Measurements from ENCODE around the gene MINPP1. TPM values are rescaled to one million over a fixed set of nuclear protein-coding genes. Genes with fewer than 3 reads are reported as not detected.

The MINPP1 gene
- total RNA-seq, 1 experiment from 2014 or later = 12.3 TPM

DNA sequence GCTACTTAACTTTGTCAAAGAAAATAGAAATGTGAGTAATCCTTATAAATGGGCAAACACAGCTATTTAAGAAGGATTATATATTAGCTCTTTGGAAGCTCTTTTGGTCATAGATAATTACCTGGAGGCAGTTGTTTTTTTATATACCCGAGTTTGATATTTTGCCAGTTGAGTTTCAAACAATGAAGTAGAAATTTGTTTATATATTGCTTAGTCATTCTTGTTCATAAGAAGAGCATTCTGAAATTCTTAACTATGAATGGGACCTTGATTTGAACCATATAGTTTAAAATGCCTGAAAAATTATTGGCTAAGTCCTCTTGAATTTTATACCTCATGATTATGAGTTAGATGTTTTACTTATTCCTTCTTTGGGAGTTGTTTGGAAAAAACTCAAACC lies 36.4 kb downstream of the MINPP1 start:
- TF ChIP-seq CTCF (IDR thresholded peaks at IDR 0.05; ENCODE audit: unreplicated experiment) = no peak
- H3K9me3 Mint-ChIP-seq (ENCODE audit: unreplicated experiment) = peaks cover 8% of the 10 kb centered on the region
- intact Hi-C loops (cut with micrococcal nuclease) = no loop called here
- H3K27ac Mint-ChIP-seq (ENCODE audit: low read depth, unreplicated experiment) = no peak overlapping the region
- H3K4me3 Mint-ChIP-seq (ENCODE audit: unreplicated experiment) = no peak overlapping the region
- no peaks in the 10 kb centered on the region for H3K27me3 Mint-ChIP-seq (ENCODE audit: insufficient read depth, unreplicated experiment)
- H3K4me1 Mint-ChIP-seq (ENCODE audit: insufficient read depth, unreplicated experiment) = peaks cover 11% of the 10 kb centered on the region
- BruUV-seq (replicated peaks) = no TSS peak
- CTCF ChIA-PET = interaction anchor here (0.6 to 1.4 kb wide), 3 partner anchors 35 to 193 kb away, joined by 3 read pairs; no protein-coding TSS in a partner anchor
- peak; percentile 44 for DNase-seq (ENCODE audit: unreplicated experiment)
- H3K36me3 Mint-ChIP-seq (ENCODE audit: insufficient read depth, unreplicated experiment) = peaks cover 14% of the 10 kb centered on the region
- POLR2A ChIA-PET = interaction anchor here (0.7 kb wide), 1 partner anchor 11 kb away, joined by 3 read pairs; no protein-coding TSS in a partner anchor

GRCh38 chr10:87544721-87545120 lies 40.0 kb downstream of the MINPP1 start:
- no peak overlapping the region for H3K4me3 Mint-ChIP-seq (ENCODE audit: unreplicated experiment)

DNA sequence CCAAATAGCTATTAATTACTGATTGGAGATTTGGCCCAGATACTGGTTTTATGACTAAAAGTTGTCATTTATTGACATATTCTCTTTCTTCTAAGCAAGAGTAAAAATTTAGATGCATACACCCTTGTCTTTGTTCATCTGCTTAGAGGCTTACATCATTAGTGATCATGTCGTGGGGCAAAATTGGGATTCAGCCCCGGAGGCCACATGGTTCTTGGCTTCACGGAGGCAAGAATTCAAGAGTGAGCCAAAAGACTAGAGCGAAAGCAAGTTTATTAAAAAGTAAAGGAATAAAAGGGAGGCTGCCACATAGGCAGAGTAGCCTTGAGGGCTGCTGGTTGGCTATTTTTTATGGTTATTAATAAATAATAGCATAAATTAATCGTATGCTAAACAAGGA lies 41.1 kb downstream of the MINPP1 start:
- no TSS peak for BruUV-seq (replicated peaks)
- H3K9me3 Mint-ChIP-seq (ENCODE audit: unreplicated experiment) = peaks cover 8% of the 10 kb centered on the region

More at GRCh38 chr10:87544721-87545120, 40.0 kb downstream of the MINPP1 start:
- TF ChIP-seq CTCF (IDR thresholded peaks at IDR 0.05; ENCODE audit: unreplicated experiment) = no peak
- no TSS peak for BruUV-seq (replicated peaks)
- ChIA-PET CTCF (no interaction called here), POLR2A (interaction anchor here (0.6 kb wide), 1 partner anchor 42 kb away, joined by 4 read pairs; no protein-coding TSS in a partner anchor)
- peaks cover 8% of the 10 kb centered on the region for H3K9me3 Mint-ChIP-seq (ENCODE audit: unreplicated experiment)
- no peak for DNase-seq (ENCODE audit: unreplicated experiment)
- H3K4me1 Mint-ChIP-seq (ENCODE audit: insufficient read depth, unreplicated experiment) = peaks cover 11% of the 10 kb centered on the region
- peaks cover 14% of the 10 kb centered on the region for H3K36me3 Mint-ChIP-seq (ENCODE audit: insufficient read depth, unreplicated experiment)
- intact Hi-C loops (cut with micrococcal nuclease) = no loop called here
- H3K27me3 Mint-ChIP-seq (ENCODE audit: insufficient read depth, unreplicated experiment) = no peaks in the 10 kb centered on the region
- no peak overlapping the region for H3K27ac Mint-ChIP-seq (ENCODE audit: low read depth, unreplicated experiment)

GRCh38 chr10:87546210-87546609 lies 41.5 kb downstream of the MINPP1 start:
- Mint-ChIP-seq H3K36me3 (ENCODE audit: insufficient read depth, unreplicated experiment) (peaks cover 14% of the 10 kb centered on the region), H3K27ac (ENCODE audit: low read depth, unreplicated experiment) (no peak overlapping the region), H3K4me3 (ENCODE audit: unreplicated experiment) (no peak overlapping the region), H3K27me3 (ENCODE audit: insufficient read depth, unreplicated experiment) (no peaks in the 10 kb centered on the region), H3K4me1 (ENCODE audit: insufficient read depth, unreplicated experiment) (peaks cover 2% of the 10 kb centered on the region), H3K9me3 (ENCODE audit: unreplicated experiment) (peaks cover 8% of the 10 kb centered on the region)
- no peak for DNase-seq (ENCODE audit: unreplicated experiment)
- CTCF ChIA-PET = interaction anchor here (0.9 kb wide), 1 partner anchor 13 kb away, joined by 3 read pairs; no protein-coding TSS in a partner anchor
- no TSS peak for BruUV-seq (replicated peaks)
- intact Hi-C loops (cut with micrococcal nuclease) = no loop called here
- POLR2A ChIA-PET = no interaction called here
- no peak for TF ChIP-seq CTCF (IDR thresholded peaks at IDR 0.05; ENCODE audit: unreplicated experiment)

More for the DNA sequence above, 41.1 kb downstream of the MINPP1 start:
- Mint-ChIP-seq H3K4me1 (ENCODE audit: insufficient read depth, unreplicated experiment) (peaks cover 5% of the 10 kb centered on the region), H3K36me3 (ENCODE audit: insufficient read depth, unreplicated experiment) (peaks cover 14% of the 10 kb centered on the region), H3K4me3 (ENCODE audit: unreplicated experiment) (no peak overlapping the region), H3K27ac (ENCODE audit: low read depth, unreplicated experiment) (no peak overlapping the region), H3K27me3 (ENCODE audit: insufficient read depth, unreplicated experiment) (no peaks in the 10 kb centered on the region)
- intact Hi-C loops (cut with micrococcal nuclease) = no loop called here
- no peak for DNase-seq (ENCODE audit: unreplicated experiment)
- TF ChIP-seq CTCF (IDR thresholded peaks at IDR 0.05; ENCODE audit: unreplicated experiment) = no peak
- ChIA-PET CTCF (interaction anchor here (0.9 kb wide), 1 partner anchor 13 kb away, joined by 3 read pairs; no protein-coding TSS in a partner anchor), POLR2A (interaction anchor here (0.6 kb wide), 1 partner anchor 39 kb away, joined by 4 read pairs; no protein-coding TSS in a partner anchor)
